Prostate gland (tissue), 2 donors: ENCODE results near the gene CEP152. TPM values are rescaled to one million over a fixed set of nuclear protein-coding genes. Genes with fewer than 3 reads are reported as not detected.

Experiments used
- DNase-seq: peaks from one replicate; pipeline ENCODE4 v3.0.0-alpha.2; 2019; ENCODE audit warnings: low spot score
- H3K27ac ChIP-seq, 2 donors: fragments of 200-600 bp; sonication (generic); 2 replicates each; pipeline ENCODE4 v1.5.1; 2017 to 2019
- H3K27me3 ChIP-seq: fragments of 200-600 bp; sonication (generic); replicated peaks from 2 replicates; pipeline ENCODE4 v1.5.1; 2019; ENCODE audit not compliant: insufficient read depth
- H3K36me3 ChIP-seq, 2 donors: fragments of 200-600 bp; sonication (generic); 1 replicate in 1 of 2; 2 replicates in 1 of 2; pipeline versions ENCODE4 v1.5.1 to v1.8.1; 2017 to 2019
- H3K4me1 ChIP-seq: fragments of 200-600 bp; sonication (generic); replicated peaks from 2 replicates; pipeline ENCODE4 v1.5.1; 2019
- H3K4me3 ChIP-seq, 2 donors: fragments of 200-600 bp; sonication (generic); 2 replicates each; pipeline ENCODE4 v1.5.1; 2017 to 2019
- H3K9me3 ChIP-seq: fragments of 200-600 bp; sonication (generic); 2 replicates; pipeline ENCODE4 v1.5.1; 2017
- CTCF ChIP-seq, 4 experiments: fragments of 200-600 bp in 2 of 4; fragments of 450-650 bp in 2 of 4; sonication (generic) in 2 of 4; IDR thresholded peaks; 1 replicate in 3 of 4; 2 replicates in 1 of 4; pipeline ENCODE4 v1.5.1; 2016 to 2019; ENCODE audit warnings: antibody characterized with exemption in 4 of 4, mild to moderate bottlenecking in 2 of 4, moderate library complexity in 2 of 4
- POLR2A ChIP-seq: fragments of 450-650 bp; IDR thresholded peaks from one replicate; pipeline ENCODE4 v1.6.1; 2016; ENCODE audit warnings: antibody characterized with exemption, mild to moderate bottlenecking
- POLR2AphosphoS5 ChIP-seq: sonication (generic); formaldehyde crosslinking; IDR thresholded peaks from one replicate; pipeline ENCODE4 v1.6.1; 2017; ENCODE audit warnings: antibody characterized with exemption
- WGBS: methylation state at CpG from one replicate; pipeline ENCODE4 v1.1.5; 2018; 5-methylcytosine and 5-hydroxymethylcytosine counted together
- intact Hi-C: fragments of 100-400 bp; cut with DNase I; formaldehyde crosslinking; loops from one replicate; pipeline ENCODE4 v1.14.2; 2022
- total RNA-seq, 2 donors: library from RNA; depleted of rRNA; stranded (reverse); fragments of >200 nt; gene quantifications; one replicate each; pipeline ENCODE4 v1.1.0, GENCODE V29; 2016

CEP152 gene
- total RNA-seq, 2 donors from 2014 or later: 5.9 to 9.0 TPM

GRCh38 chr15:48802257-48802656, 8.6 kb downstream of the CEP152 start:
- WGBS: 86% methylated on average over 3 of the region's 3 CpGs
- no peaks in the 10 kb centered on the region for H3K36me3 ChIP-seq
- intact Hi-C loops: loop anchor here (10.0 kb wide), 2 partner anchors 347 to 447 kb away; no protein-coding TSS in a partner anchor

GRCh38 chr15:48800811-48801455, 9.9 kb downstream of the CEP152 start:
- DNase-seq: no peak
- Histone ChIP-seq H3K27me3 (no peaks in the 10 kb centered on the region), H3K9me3 (no peaks in the 10 kb centered on the region), H3K4me3 (no peak overlapping the region), H3K27ac (no peak overlapping the region), H3K4me1 (no peaks in the 10 kb centered on the region), H3K36me3 (no peaks in the 10 kb centered on the region)
- 45% methylated on average over 4 of the region's 4 CpGs for WGBS
- TF ChIP-seq POLR2A (no peak), POLR2AphosphoS5 (no peak), CTCF (IDR thresholded peaks at IDR 0.05) (peak in 3 of 4 experiments; percentile 40 to 47 (median 43))
- intact Hi-C loops: loop anchor here (10.0 kb wide), 2 partner anchors 346 to 446 kb away; no protein-coding TSS in a partner anchor

More at GRCh38 chr15:48802257-48802656, 8.6 kb downstream of the CEP152 start:
- no peaks in the 10 kb centered on the region for H3K4me1 ChIP-seq
- TF ChIP-seq POLR2A (no peak), CTCF (IDR thresholded peaks at IDR 0.05) (no peak), POLR2AphosphoS5 (no peak)
- no peaks in the 10 kb centered on the region for H3K27me3 ChIP-seq
- no peak overlapping the region for H3K27ac ChIP-seq
- DNase-seq: no peak
- H3K4me3 ChIP-seq: no peak overlapping the region
- no peaks in the 10 kb centered on the region for H3K9me3 ChIP-seq

GRCh38 chr15:48800245-48800644, 10.6 kb downstream of the CEP152 start:
- no peaks in the 10 kb centered on the region for H3K27me3 ChIP-seq
- DNase-seq: no peak
- H3K27ac ChIP-seq: no peak overlapping the region
- WGBS: 77% methylated on average over 1 of the region's 1 CpG
- H3K4me1 ChIP-seq: no peaks in the 10 kb centered on the region
- TF ChIP-seq CTCF (IDR thresholded peaks at IDR 0.05) (no peak), POLR2AphosphoS5 (no peak), POLR2A (no peak)
- H3K36me3 ChIP-seq: no peaks in the 10 kb centered on the region
- no peak overlapping the region for H3K4me3 ChIP-seq
- intact Hi-C loops: loop anchor here (10.0 kb wide), 2 partner anchors 345 to 445 kb away; no protein-coding TSS in a partner anchor
- no peaks in the 10 kb centered on the region for H3K9me3 ChIP-seq

- Histone ChIP-seq H3K36me3 (no peaks in the 10 kb centered on the region), H3K4me1 (no peaks in the 10 kb centered on the region), H3K4me3 (no peak overlapping the region), H3K9me3 (no peaks in the 10 kb centered on the region), H3K27me3 (no peaks in the 10 kb centered on the region), H3K27ac (no peak overlapping the region)
- intact Hi-C loops: loop anchor here (5.0 kb wide), 1 partner anchor 146 kb away; no protein-coding TSS in a partner anchor
- DNase-seq: no peak
- TF ChIP-seq POLR2A (no peak), CTCF (IDR thresholded peaks at IDR 0.05) (no peak), POLR2AphosphoS5 (no peak)
- WGBS: 79% methylated on average over 1 of the region's 1 CpG
These were observed 12.6 kb downstream of the CEP152 start for GRCh38 chr15:48798319-48798718.

- intact Hi-C loops: loop anchor here (5.0 kb wide), 1 partner anchor 145 kb away; no protein-coding TSS in a partner anchor
- Histone ChIP-seq H3K36me3 (no peaks in the 10 kb centered on the region), H3K9me3 (no peaks in the 10 kb centered on the region), H3K27me3 (no peaks in the 10 kb centered on the region), H3K27ac (no peak overlapping the region), H3K4me1 (no peaks in the 10 kb centered on the region), H3K4me3 (no peak overlapping the region)
- 79% methylated on average over 3 of the region's 3 CpGs for WGBS
- DNase-seq: no peak
- TF ChIP-seq POLR2A (no peak), POLR2AphosphoS5 (no peak), CTCF (IDR thresholded peaks at IDR 0.05) (no peak)
These were observed 13.9 kb downstream of the CEP152 start for GRCh38 chr15:48796930-48797329.
